HG03520 (cell line): ENCODE data around the gene MMP14.
"Not testable (repeated sequence)": the region's sequence is repeated elsewhere in the genome, so short reads cannot be mapped to it uniquely, and the experiment has no call there.

ENCODE experiments used
- ATAC-seq: cut with Tn5 transposase; IDR thresholded peaks from one replicate; pipeline ENCODE4 v1.9.1; 2021; ENCODE audit warnings: mild to moderate bottlenecking, moderate library complexity; ENCODE audit not compliant: unreplicated experiment

Gene MMP14

GRCh38 chr14:22836301-22837113 lies at the start of gene MMP14:
TSS of gene MMP14 (plus strand) at chr14:22836585. CDS start at chr14:22836818, 233 bp downstream.
- no peak for ATAC-seq

GRCh38 chr14:22786685-22787084 lies 49.7 kb upstream of the MMP14 start:
- no peak for ATAC-seq

GRCh38 chr14:22791301-22791700 lies 45.1 kb upstream of the MMP14 start:
- no peak for ATAC-seq

- ATAC-seq, result no peak
Measured at GRCh38 chr14:22792158-22792557, 44.2 kb upstream of the MMP14 start.

GRCh38 chr14:22793550-22793949 lies 42.8 kb upstream of the MMP14 start:
- ATAC-seq, result not testable (repeated sequence)

GRCh38 chr14:22793976-22794375 lies 42.4 kb upstream of the MMP14 start:
- ATAC-seq, result no peak

- ATAC-seq, result no peak
Measured at GRCh38 chr14:22794551-22794951, 41.8 kb upstream of the MMP14 start.

- ATAC-seq, result peak; percentile 62
Measured at GRCh38 chr14:22796087-22796707, 40.2 kb upstream of the MMP14 start.

GRCh38 chr14:22797017-22797917 lies 39.1 kb upstream of the MMP14 start:
- ATAC-seq, result no peak

- ATAC-seq, result no peak
Measured at GRCh38 chr14:22798528-22798927, 37.9 kb upstream of the MMP14 start.

- no peak for ATAC-seq
Measured at GRCh38 chr14:22800346-22800745, 36.0 kb upstream of the MMP14 start.

GRCh38 chr14:22801716-22802115 lies 34.7 kb upstream of the MMP14 start:
- ATAC-seq, result no peak

GRCh38 chr14:22802860-22803686 lies 33.3 kb upstream of the MMP14 start:
- ATAC-seq, result peak; percentile 42

- ATAC-seq, result no peak
Measured at GRCh38 chr14:22803687-22803974, 32.8 kb upstream of the MMP14 start.

- not testable (repeated sequence) for ATAC-seq
Measured at GRCh38 chr14:22805235-22805634, 31.1 kb upstream of the MMP14 start.

GRCh38 chr14:22807432-22808087 lies 28.8 kb upstream of the MMP14 start:
- no peak for ATAC-seq

- ATAC-seq, result no peak
Measured at GRCh38 chr14:22808388-22809209, 27.8 kb upstream of the MMP14 start.

GRCh38 chr14:22811722-22812121 lies 24.7 kb upstream of the MMP14 start:
- no peak for ATAC-seq

- ATAC-seq, result no peak
Measured at GRCh38 chr14:22812744-22813143, 23.6 kb upstream of the MMP14 start.
